Pancreas (tissue), 10 donors: ENCODE results near the gene MMP15. TPM values are rescaled to one million over a fixed set of nuclear protein-coding genes. Genes with fewer than 3 reads are reported as not detected.
A peak's percentile ranks its signal among the peaks of the same experiment; 100 is the strongest.

Experiments used
- ATAC-seq, 4 donors: fragments of 200-7000 bp; cut with Tn5 transposase; one replicate each; pipeline versions ENCODE4 v1.8.0 to v1.9.1; 2020; ENCODE audit warnings: mild to moderate bottlenecking in 4 of 4, moderate library complexity in 4 of 4
- DNase-seq, 6 donors: peaks; one replicate each; pipeline ENCODE4 v3.0.0-alpha.2; 2020
- FAIRE-seq: peaks from 2 replicates; lab custom pipeline; 2012; peaks lifted over from hg19 to GRCh38; lab: Jason Lieb, UNC
- H3K27ac ChIP-seq, 4 donors: fragments of 200-600 bp; sonication (generic); 1 replicate in 3 of 4; 2 replicates in 1 of 4; pipeline versions ENCODE4 v1.5.0 to v1.8.0; 2020
- H3K27me3 ChIP-seq, 4 donors: fragments of 200-600 bp; one replicate each; pipeline ENCODE4 v1.8.0; 2021
- H3K36me3 ChIP-seq, 3 donors: fragments of 200-600 bp; sonication (generic) in 1 of 3; one replicate each; pipeline versions ENCODE4 v1.5.0 to v1.8.0; 2020 to 2021
- H3K4me1 ChIP-seq, 3 donors: fragments of 200-600 bp; one replicate each; pipeline ENCODE4 v1.8.0; 2021
- H3K4me3 ChIP-seq, 4 donors: fragments of 200-600 bp; sonication (generic) in 2 of 4; one replicate each; pipeline versions ENCODE4 v1.5.0 to v1.8.0; 2020 to 2021
- H3K9me3 ChIP-seq, 4 donors: fragments of 200-600 bp; one replicate each; pipeline ENCODE4 v1.8.0; 2021
- CTCF ChIP-seq, 4 donors: fragments of 200-600 bp; sonication (generic) in 3 of 4; IDR thresholded peaks; one replicate each; pipeline versions ENCODE4 v1.5.0 to v1.8.0; 2021; ENCODE audit warnings: antibody characterized with exemption in 4 of 4
- WGBS, 2 donors: extraction: QIAGEN DNeasy Blood & Tissue Kit; methylation state at CpG; one replicate each; pipeline ENCODE4 v1.1.7; 2013; 5-methylcytosine and 5-hydroxymethylcytosine counted together
- intact Hi-C, 3 donors: fragments of 100-400 bp; cut with DNase I; formaldehyde crosslinking; loops; one replicate each; pipeline versions ENCODE4 v1.11.1 to v1.14.2; 2022
- polyA plus RNA-seq, 2 donors: library from polyadenylated mRNA; stranded (reverse); fragments of 200-250 nt; gene quantifications; one replicate each; pipeline ENCODE4 v1.2.3, GENCODE V29; 2013
- total RNA-seq, 6 donors: library from RNA; stranded (reverse); fragmentation: NEBNext Ultra II Directional in 4 of 6; extraction: Animal tissue kit (Norgen Biotek cat#: 25700) in 4 of 6; gene quantifications; one replicate each; pipeline versions ENCODE4 v1.2.1 to v1.2.4, GENCODE V29; 2021 to 2023
- donor health status: healthy with polysubstance abuse.
- donor health status: DM: no; HTN: no; CAD: no; lungs with moderate emphysema.
- donor health status: DM: no; HTN: no; CAD: no.
- donor health status: control.
- donor health status: control.
- donor health status: Bipolar disorder and iron deficiency.
- donor health status: DM: yes; HTN: yes; CAD: no.
- donor health status: DM: no; HTN: no; CAD: no.
- donor health status: DM: no; HTN: no; CAD: no.
- donor health status: DM: yes; HTN: yes; CAD: no.

MMP15 gene
- total and polyA plus RNA-seq, 8 donors: 11.2 to 30.2 (median 21.0) TPM

DNA sequence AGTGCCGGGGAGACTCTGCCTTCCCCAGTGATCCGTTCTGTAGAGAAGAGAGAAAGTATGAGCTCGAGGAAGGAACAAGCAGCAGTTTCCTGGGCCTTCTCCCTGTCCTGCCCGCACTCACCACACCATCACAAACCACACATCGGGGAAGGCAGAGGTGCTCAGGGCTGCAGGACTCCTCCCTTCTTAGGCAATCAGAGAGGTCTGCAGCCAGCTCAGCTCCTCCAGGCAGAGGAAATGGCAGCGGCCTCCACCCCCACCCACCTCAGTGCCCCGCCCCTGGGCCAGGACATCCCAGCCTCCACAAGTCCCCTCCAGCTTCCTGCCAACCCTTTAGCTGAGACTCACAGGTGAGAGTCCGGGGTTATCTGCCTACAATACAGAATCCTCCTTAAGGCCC lies 27.1 kb upstream of the MMP15 start:
- ATAC-seq (no peak), FAIRE-seq (no peak), DNase-seq (no peak)
- no peaks in the 10 kb centered on the region for H3K9me3 ChIP-seq
- H3K27ac ChIP-seq: no peak overlapping the region
- no peak for TF ChIP-seq CTCF (IDR thresholded peaks at IDR 0.05)
- peaks cover 8 to 22% (median 13%) of the 10 kb centered on the region in 3 donors for H3K36me3 ChIP-seq
- H3K4me1 ChIP-seq: peaks cover 3 to 21% (median 6%) of the 10 kb centered on the region in 3 donors
- H3K27me3 ChIP-seq: no peaks in the 10 kb centered on the region
- WGBS, 2 donors: 80 to 83% methylated on average over 8 of the region's 8 CpGs
- intact Hi-C loops: loop anchor here in 1 of 3 donors (2.0 to 10.0 kb wide), 3 partner anchors 98 to 414 kb away; no protein-coding TSS in a partner anchor
- H3K4me3 ChIP-seq: no peak overlapping the region

- TF ChIP-seq CTCF (IDR thresholded peaks at IDR 0.05): no peak
- FAIRE-seq (no peak), DNase-seq (no peak), ATAC-seq (no peak)
- Histone ChIP-seq H3K27ac (no peak overlapping the region), H3K4me1 (peaks cover 0 to 16% (median 1%) of the 10 kb centered on the region in 3 donors), H3K9me3 (no peaks in the 10 kb centered on the region), H3K4me3 (no peak overlapping the region), H3K27me3 (no peaks in the 10 kb centered on the region), H3K36me3 (peaks cover 8 to 22% (median 13%) of the 10 kb centered on the region in 3 donors)
- intact Hi-C loops: loop anchor here in 1 of 3 donors (2.0 to 10.0 kb wide), 3 partner anchors 98 to 414 kb away; no protein-coding TSS in a partner anchor
- 74 to 84% methylated on average over 3 of the region's 3 CpGs for WGBS, 2 donors
These were observed 26.6 kb upstream of the MMP15 start for GRCh38 chr16:57998992-57999365.

DNA sequence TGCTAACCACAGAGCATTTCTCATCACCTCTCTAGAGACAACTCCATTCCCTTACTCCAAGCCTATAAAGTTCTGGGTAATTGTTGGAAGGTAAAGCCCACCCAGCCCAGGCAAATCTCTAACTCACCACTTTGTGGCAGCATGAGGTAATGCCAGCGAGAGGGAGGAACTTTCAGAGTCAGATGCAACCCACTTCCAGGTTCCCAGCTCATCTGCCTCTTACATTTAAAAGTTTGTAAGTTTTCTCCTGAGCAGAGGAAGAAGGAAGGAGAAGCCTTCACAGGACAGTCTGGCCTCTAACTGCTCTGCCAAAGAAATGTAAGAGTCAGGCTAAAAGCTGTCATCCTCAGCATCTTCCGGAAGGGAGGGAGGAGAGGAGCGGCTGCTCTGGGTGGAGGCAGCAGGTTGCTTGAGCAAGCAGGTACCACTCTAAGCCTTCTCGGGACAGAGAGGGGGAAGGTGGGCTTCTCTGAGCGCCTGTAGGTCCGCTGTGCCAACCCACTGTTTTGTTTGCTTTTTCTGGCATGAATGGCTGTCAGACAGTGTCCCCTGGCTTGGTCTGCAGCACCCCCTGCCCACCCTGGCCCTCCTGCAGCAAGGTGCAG lies 26.1 kb upstream of the MMP15 start:
- Histone ChIP-seq H3K4me1 (peaks cover 0 to 11% (median under 1%) of the 10 kb centered on the region in 3 donors), H3K9me3 (no peaks in the 10 kb centered on the region), H3K27ac (peak overlapping the region in 3 of 4 donors; percentile 67 to 83 (median 78)), H3K36me3 (peaks cover 8 to 22% (median 13%) of the 10 kb centered on the region in 3 donors), H3K4me3 (peak overlapping the region; percentile 40 to 83 (median 68)), H3K27me3 (no peaks in the 10 kb centered on the region)
- 8 to 16% methylated on average over 6 of the region's 6 CpGs for WGBS, 2 donors
- ATAC-seq (no peak), DNase-seq (no peak), FAIRE-seq (no peak)
- no peak for TF ChIP-seq CTCF (IDR thresholded peaks at IDR 0.05)
- intact Hi-C loops: loop anchor here in 1 of 3 donors (2.0 to 10.0 kb wide), 3 partner anchors 99 to 415 kb away; no protein-coding TSS in a partner anchor

DNA sequence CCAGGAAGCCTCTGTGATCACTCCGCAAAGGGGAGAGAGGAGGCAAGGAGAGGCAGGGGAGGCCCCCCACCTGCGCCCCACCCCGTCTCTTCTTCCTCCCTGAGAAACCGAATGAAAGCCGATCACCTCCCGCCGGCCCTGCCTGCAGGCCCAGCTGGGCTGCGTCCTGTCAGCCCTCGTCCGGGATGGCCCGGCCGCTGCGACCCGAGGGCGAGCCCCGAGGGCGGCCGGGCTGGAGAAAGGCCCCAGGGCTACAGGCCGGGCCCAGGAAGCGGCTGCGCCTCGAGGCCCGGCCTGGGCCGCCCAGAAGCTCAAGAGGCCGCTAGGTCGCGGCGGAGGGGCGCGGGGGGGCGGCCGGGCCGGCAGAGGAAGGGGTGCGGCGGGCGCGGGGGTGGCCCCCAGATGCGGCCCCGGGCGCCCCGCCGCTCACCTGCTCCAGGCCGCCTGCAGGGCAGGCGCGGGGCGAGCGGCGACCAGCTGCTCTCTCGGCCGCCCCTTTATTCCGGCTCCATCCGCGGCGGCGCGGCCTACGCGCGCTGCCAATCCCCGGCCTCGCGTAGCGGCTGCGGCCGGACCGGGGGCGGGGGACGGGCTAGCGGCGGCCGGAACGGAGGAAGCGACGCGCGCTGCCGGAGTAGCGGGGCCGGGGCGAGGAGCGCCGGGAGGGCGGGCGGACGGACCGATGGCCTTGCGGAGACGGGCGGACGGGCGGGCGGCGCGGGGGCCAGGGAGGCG lies 25.4 kb upstream of the MMP15 start, which contains the start of gene ZNF319:
TSS of gene ZNF319 (minus strand) at position 702 of the 735 bp plus-strand sequence. CDS start 2,407 bp downstream, outside the sequence.
- 0 to 1% methylated on average over 49 to 95 of the region's 95 CpGs for WGBS, 2 donors
- Histone ChIP-seq H3K4me1 (peaks cover 4 to 15% (median 5%) of the 10 kb centered on the region in 3 donors), H3K27me3 (no peaks in the 10 kb centered on the region), H3K9me3 (no peaks in the 10 kb centered on the region), H3K27ac (peak within 1 kb of the TSS; percentile 78 to 83 (median 81)), H3K36me3 (peaks cover 8 to 22% (median 13%) of the 10 kb centered on the region in 3 donors), H3K4me3 (peak within 1 kb of the TSS; percentile 66 to 83 (median 73))
- intact Hi-C loops: loop anchor here in 2 of 3 donors (2.0 to 10.0 kb wide), 4 partner anchors 98 to 415 kb away; no protein-coding TSS in a partner anchor
- no peak for FAIRE-seq
- TF ChIP-seq CTCF (IDR thresholded peaks at IDR 0.05): no peak
- DNase-seq: peak in 2 of 6 donors; percentile 66 to 95
- ATAC-seq: peak in 3 of 4 donors; percentile 0 to 18 (median 1)
